ENCODE measurements around the gene SLC38A4. TPM values are rescaled to one million over a fixed set of nuclear protein-coding genes. Genes with fewer than 3 reads are reported as not detected.

The SLC38A4 gene
- total RNA-seq, 1 experiment from 2014 or later = not detected

- Histone ChIP-seq H3K9ac (ENCODE audit: low read length) (no peak overlapping the region), H4K20me1 (ENCODE audit: insufficient read depth) (no peaks in the 10 kb centered on the region), H3K9me3 (ENCODE audit: control insufficient read depth in 1 of 2, insufficient read depth in 1 of 2, low read depth in 1 of 2, low read length in 2 of 2) (no peaks in the 10 kb centered on the region), H2AFZ (ENCODE audit: low read depth, low read length, poor library complexity, severe bottlenecking) (no peak overlapping the region), H3K36me3 (ENCODE audit: control insufficient read depth in 1 of 2, insufficient read depth in 2 of 2, low read length in 2 of 2) (no peaks in the 10 kb centered on the region), H3K4me2 (ENCODE audit: low read length) (no peak overlapping the region), H3K4me3 (replicated peaks in 1 of 2; ENCODE audit: low read depth in 1 of 2, low read length in 2 of 2) (no peak overlapping the region), H3K4me1 (ENCODE audit: control insufficient read depth in 1 of 2, insufficient read depth in 2 of 2, low read length in 2 of 2) (no peaks in the 10 kb centered on the region), H3K79me2 (ENCODE audit: insufficient read depth, low read length) (no peaks in the 10 kb centered on the region), H3K27me3 (ENCODE audit: insufficient read depth, low read length) (no peaks in the 10 kb centered on the region), H3K9me2 (ENCODE audit: insufficient read depth) (no peaks in the 10 kb centered on the region), H3K27ac (ENCODE audit: low read depth, low read length) (no peak overlapping the region)
- TF ChIP-seq ZFX (IDR thresholded peaks at IDR 0.05) (no peak), SP1 (IDR thresholded peaks at IDR 0.05; ENCODE audit: low read depth) (no peak), RAD21 (IDR thresholded peaks at IDR 0.05; ENCODE audit: low read depth) (no peak), CBX3 (IDR thresholded peaks at IDR 0.05; ENCODE audit: low read depth) (no peak), EZH2phosphoT487 (IDR thresholded peaks at IDR 0.05; ENCODE audit: borderline replicate concordance) (no peak), REST (IDR thresholded peaks at IDR 0.05; ENCODE audit: low read depth) (no peak), JUND (IDR thresholded peaks at IDR 0.05) (no peak), EZH2 (IDR thresholded peaks at IDR 0.05) (no peak), ZNF274 (IDR thresholded peaks at IDR 0.05; ENCODE audit: low read depth, low read length) (no peak), ELF1 (IDR thresholded peaks at IDR 0.05; ENCODE audit: borderline replicate concordance, low read depth) (no peak), POLR2A (IDR thresholded peaks at IDR 0.05; ENCODE audit: borderline replicate concordance, extremely low read depth, insufficient read depth, insufficient read length) (no peak)
- TF ChIP-seq, protein P1, sequence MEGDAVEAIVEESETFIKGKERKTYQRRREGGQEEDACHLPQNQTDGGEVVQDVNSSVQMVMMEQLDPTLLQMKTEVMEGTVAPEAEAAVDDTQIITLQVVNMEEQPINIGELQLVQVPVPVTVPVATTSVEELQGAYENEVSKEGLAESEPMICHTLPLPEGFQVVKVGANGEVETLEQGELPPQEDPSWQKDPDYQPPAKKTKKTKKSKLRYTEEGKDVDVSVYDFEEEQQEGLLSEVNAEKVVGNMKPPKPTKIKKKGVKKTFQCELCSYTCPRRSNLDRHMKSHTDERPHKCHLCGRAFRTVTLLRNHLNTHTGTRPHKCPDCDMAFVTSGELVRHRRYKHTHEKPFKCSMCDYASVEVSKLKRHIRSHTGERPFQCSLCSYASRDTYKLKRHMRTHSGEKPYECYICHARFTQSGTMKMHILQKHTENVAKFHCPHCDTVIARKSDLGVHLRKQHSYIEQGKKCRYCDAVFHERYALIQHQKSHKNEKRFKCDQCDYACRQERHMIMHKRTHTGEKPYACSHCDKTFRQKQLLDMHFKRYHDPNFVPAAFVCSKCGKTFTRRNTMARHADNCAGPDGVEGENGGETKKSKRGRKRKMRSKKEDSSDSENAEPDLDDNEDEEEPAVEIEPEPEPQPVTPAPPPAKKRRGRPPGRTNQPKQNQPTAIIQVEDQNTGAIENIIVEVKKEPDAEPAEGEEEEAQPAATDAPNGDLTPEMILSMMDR (IDR thresholded peaks at IDR 0.05 in 2 of 3, conservative IDR thresholded peaks at IDR 0.05 in 1 of 3; ENCODE audit: borderline replicate concordance in 1 of 3, insufficient read depth in 1 of 3, low read depth in 2 of 3, low read length in 2 of 3) = no peak
- TF ChIP-seq, protein P2, sequence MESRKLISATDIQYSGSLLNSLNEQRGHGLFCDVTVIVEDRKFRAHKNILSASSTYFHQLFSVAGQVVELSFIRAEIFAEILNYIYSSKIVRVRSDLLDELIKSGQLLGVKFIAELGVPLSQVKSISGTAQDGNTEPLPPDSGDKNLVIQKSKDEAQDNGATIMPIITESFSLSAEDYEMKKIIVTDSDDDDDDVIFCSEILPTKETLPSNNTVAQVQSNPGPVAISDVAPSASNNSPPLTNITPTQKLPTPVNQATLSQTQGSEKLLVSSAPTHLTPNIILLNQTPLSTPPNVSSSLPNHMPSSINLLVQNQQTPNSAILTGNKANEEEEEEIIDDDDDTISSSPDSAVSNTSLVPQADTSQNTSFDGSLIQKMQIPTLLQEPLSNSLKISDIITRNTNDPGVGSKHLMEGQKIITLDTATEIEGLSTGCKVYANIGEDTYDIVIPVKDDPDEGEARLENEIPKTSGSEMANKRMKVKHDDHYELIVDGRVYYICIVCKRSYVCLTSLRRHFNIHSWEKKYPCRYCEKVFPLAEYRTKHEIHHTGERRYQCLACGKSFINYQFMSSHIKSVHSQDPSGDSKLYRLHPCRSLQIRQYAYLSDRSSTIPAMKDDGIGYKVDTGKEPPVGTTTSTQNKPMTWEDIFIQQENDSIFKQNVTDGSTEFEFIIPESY (IDR thresholded peaks at IDR 0.05; ENCODE audit: extremely low read depth, insufficient replicate concordance, low read length) = no peak
- TF ChIP-seq, protein P3, sequence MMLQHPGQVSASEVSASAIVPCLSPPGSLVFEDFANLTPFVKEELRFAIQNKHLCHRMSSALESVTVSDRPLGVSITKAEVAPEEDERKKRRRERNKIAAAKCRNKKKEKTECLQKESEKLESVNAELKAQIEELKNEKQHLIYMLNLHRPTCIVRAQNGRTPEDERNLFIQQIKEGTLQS (IDR thresholded peaks at IDR 0.05) = no peak
- POLR2A ChIA-PET = no interaction called here
- RAD21 ChIA-PET (ENCODE audit: low non-redundant PET in 1 of 2, low total read pairs in 2 of 2, uncharacterized antibody in 2 of 2, unreplicated experiment in 2 of 2) = no interaction called here
- no TSS peak for BruUV-seq (replicated peaks)
- DNase-seq (ENCODE audit: low read depth, low spot score) (no peak), ATAC-seq (no peak)
- CTCF ChIA-PET = no interaction called here
- intact Hi-C loops (cut with micrococcal nuclease) = no loop called here
Observed at GRCh38 chr12:46839232-46839631, 13.4 kb upstream of the SLC38A4 start.

Data from HCT116 (cell line).